Esophagus mucosa (tissue), 1 donor: ENCODE results near the gene NUP93. TPM values are rescaled to one million over a fixed set of nuclear protein-coding genes. Genes with fewer than 3 reads are reported as not detected.

Experiments used
- ATAC-seq: fragments of 200-7000 bp; cut with Tn5 transposase; one replicate; pipeline ENCODE4 v1.9.1; 2020
- total RNA-seq: library from RNA; stranded (reverse); gene quantifications from one replicate; pipeline ENCODE4 v1.2.4, GENCODE V29; 2023
- donor health status: DM: yes; HTN: yes; CAD: no.

The NUP93 gene
- total RNA-seq, 1 donor from 2014 or later = 52.3 TPM

GRCh38 chr16:56744996-56745640 lies 15.2 kb downstream of the NUP93 start:
- ATAC-seq = no peak

DNA sequence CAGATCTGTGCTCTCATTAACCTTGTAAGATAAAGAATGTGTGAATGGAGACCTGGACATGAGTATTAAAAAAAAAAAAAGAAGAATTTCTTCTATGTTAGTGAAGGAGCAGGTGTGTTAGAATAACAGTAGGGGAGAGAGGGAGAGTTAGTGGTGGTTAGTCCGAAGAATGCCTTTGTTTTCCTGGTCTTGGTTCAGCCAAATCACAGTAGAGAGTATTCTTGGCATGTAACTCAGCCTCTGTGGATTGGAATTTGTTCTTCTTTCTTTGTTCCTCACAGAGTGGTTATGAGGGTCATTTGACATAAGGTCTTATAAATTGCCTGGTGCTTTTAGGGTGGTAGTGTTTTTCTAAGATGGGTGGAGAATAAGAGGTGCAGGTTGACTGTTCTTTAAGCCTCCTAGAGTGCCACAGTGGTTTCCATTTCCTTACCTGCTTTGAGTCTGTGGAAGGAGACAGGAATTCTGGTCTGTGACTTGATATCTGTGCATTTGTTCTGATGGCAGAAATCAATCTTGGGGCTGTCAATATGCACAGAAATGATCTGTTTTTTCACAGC lies 17.6 kb downstream of the NUP93 start:
- ATAC-seq = no peak

DNA sequence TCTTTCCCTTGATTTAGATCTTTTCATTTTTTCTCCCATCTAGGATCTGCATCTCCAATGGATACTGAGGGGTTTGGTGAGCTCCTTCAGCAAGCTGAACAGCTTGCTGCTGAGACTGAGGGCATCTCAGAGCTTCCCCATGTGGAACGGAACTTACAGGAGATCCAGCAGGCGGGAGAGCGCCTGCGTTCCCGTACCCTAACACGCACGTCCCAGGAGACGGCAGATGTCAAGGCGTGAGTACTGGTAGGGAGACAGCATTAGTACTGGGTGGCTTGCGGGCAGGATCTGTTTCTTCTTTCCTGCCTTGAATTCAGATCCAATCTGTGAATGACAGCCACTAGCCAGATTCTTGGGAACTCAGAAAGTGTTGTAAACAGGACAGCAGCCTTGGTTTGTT lies 18.3 kb downstream of the NUP93 start:
- ATAC-seq = no peak

DNA sequence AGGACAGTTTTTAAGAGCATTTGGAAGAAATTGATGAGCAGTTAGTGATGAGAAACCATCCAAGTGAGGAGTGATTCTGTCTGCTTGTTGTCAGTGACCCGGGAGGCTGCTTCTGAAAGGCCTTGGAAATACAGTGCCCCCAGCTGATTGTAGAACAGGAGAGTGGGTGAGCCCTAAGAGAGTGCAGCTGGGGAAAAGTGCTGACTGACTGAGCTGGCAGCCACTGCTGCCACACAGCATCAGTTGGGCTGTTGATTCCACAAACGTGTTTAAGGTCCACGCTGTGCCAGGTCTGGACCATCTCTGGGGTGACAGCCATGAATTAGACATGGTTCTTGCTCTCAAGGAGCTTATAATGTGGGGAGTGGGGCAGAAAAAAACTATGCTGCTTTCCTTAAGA lies 18.9 kb downstream of the NUP93 start:
- no peak for ATAC-seq

DNA sequence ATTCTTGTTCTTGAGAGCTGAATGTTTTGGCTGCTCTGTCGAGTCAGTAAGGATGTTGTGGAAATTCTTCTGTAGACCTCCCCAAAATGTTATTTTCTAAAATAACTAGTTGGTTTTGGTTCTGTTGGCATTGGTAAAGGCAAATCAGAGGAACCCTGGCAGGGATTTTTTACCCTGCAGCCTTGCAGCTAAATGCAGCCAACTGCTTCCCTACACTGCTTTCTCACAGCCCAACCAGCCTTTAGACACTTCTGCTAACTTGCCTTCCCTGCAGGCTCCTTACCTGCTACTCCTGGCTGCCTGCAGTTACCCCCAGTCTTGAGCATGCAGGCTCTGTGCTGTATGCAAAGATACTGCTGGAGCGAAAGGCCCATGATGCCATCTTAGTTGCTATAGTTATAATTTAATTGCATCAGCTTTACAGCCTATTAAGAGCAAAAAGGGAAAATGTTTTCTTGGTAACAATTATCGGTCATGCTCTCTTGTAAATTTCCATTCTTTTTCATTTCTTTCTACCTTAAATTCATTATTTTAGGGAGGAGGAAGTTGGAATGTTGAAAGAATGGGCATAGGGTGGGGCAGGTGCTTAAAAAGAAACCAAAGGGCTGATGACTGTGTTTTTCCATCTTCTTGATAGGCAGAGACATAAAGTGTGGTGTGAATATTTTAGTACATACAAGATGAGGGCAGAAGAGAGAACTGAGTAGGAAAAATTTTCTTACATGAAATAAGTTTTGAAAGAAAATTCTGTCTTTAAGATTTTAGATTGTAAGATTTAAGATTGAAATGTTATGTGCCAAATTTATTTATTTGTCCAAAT lies 20.0 kb downstream of the NUP93 start:
- no peak for ATAC-seq

DNA sequence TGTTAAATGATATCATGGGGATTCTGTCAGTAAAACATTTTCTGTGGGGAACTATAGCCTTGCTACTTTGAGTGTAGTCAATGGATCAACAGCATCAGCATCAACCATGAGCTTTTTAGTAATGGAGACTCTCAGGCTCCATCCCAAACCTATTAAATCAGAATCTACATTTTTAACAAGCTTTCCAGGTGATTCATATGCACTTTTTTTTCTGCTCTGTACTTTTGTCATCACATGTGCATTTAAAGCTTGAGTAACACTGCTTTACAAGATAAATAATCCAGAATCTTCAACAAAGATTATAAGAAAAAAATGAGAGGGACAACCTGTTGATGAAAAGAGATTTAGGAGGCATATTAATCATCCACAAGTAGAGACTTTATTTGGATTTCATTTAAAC lies 23.5 kb downstream of the NUP93 start:
- ATAC-seq = no peak

DNA sequence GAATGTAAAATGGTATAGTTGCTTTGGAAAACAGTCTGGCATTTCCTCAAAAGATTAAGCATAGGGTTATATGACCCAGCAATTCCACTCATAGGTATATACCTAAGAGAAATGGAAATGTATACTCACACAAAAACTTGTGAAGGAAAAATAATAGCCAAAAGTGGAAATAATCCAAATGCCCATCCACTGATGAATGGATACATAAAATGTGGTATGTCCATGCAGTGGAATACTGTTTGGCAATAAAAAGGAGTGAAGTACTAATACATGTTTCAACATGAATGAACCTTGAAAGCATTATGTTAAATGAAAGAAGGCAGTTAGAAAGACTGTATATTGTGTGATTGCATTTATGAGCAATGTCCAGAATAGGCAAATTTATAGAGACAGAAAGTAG lies 25.1 kb downstream of the NUP93 start:
- ATAC-seq = no peak

- no peak for ATAC-seq
Observed at GRCh38 chr16:56758432-56758831, 28.5 kb downstream of the NUP93 start.

GRCh38 chr16:56758930-56759329 lies 29.0 kb downstream of the NUP93 start:
- no peak for ATAC-seq

DNA sequence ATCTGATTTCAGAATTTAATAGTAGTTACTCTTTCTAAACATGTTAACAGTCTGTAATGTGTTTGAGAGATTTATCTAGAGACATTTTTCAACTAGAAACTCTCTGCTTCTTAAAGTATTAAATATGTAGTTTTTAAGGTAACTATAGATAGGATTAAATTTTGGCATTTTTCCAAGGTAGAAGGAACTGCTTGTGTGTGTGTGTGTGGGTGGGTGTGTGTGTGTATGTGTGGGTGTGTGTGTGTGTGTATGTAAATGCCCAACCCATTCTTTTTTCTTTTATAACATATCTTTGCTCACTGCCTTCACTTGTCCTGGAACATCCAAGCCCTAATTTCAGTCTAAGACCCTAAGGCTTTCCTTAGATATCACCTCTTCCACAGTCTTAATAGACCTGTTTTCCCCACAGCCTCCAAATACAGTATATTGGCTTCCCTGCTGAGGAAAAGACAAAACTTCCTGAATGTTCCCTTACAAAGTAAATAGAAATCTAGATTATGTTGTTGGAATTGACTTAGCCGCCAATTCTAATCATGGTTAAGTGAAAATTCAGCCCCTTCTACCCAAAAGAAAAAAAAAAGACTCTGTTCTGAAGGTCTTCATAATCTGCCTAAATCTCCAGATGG lies 33.5 kb downstream of the NUP93 start:
- no peak for ATAC-seq

DNA sequence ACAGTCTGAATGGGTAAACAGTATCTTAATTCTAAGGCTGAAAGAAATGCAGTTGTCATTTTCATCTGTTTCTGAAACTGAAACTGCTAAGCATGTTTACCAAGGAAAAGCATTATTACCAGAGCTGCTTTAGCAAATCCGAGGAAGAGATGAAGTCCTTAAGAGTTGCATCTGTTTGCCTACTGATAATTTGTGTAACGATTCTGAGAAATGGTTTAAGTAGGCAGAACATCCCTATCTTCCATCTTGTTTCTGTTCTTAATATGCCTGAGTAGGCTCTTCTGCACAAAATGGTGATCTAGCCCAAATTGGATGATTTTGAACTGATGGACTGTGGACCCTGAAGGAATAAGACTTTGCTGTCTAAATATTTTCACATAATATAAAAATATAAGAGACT lies 34.9 kb downstream of the NUP93 start:
- no peak for ATAC-seq

DNA sequence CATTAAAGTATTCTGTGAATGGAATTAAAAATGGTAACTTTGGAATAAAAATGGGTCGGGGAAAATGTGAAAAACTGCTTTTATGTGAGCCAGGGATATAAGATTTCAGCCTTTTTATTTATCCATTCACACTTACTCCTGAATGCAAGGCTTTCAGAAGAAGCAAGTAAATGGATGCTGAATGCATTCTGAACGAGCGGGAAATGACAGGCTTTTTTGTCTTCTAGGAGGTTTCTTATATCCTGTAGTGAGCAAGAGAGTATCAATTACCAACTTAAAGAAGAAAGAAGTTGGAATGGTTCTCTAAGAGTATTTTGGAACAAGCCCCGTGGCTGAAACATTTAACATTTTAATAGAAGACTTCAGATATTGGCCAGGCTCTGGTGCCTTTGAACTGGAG lies 36.0 kb downstream of the NUP93 start:
- no peak for ATAC-seq

DNA sequence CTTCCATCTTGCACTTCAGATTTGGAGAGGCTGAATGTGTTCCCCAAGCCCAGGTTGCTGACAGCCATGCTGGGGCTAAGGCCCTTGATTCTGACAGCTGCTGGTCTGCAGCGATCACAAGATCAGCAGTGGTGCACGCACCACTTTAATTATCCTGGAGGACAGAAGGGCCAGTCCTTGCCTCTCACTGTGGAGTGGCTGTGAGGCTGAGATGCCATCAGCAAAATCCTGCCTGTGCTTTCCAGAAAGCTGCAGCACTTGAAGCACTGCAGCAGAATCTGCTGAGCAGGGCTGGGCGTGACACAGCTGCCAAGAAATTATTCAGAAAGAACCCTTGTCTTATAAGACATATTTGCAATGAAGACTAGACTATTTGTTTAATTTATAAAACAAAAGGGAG lies 37.1 kb downstream of the NUP93 start:
- ATAC-seq = no peak

DNA sequence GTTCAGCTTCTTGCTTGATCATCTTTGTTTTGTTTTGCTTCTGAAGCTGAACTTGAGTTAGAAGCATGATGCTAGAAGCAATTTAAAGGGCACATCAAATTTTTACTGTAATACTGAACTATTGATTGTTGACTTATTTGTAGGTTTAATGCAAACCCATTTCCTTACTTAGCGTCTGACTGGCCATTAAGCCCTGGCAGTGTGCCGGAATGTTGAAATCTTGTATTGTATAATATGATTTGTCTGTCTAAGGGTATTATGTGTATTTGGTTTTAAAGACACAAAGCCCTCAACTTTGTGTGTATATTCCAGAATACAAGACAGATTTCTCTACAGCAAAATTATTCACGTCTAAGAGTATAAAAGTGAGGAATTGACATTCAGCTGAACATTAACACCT lies 39.7 kb downstream of the NUP93 start:
- ATAC-seq = no peak

DNA sequence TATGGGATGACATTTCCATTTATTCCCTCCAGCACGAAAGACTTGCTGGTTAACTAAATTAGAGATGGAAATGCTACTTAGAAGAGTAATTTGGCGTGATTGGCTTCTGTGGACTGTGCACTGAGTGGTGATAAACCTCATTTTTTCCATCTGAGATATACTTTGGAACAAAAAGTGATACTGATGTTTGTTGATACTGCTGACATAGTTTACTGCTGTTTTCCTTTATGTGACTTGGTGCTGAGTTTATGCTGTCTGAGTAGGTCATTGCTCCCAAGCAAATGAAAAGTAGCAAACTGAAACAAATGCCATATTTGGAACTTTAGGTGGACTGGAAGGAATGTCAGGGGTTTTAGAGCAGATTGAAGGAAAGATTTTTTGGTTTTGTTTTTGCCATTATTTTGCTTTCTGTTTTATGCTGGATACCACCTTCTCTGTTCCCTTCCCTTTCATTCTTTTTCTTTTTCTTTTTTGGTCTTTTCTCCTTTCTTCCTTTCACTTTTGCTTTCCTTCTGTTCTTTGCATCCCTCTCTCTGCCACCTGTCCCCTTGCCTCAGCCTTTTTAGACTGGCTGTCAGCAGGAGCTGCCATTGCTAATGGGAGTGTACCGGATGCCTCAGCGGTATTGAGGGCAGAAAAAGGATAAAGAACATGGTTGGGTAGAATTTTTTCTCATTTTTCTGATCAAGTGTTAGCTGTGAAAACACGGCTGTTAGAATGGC lies 41.8 kb downstream of the NUP93 start:
- ATAC-seq = no peak

DNA sequence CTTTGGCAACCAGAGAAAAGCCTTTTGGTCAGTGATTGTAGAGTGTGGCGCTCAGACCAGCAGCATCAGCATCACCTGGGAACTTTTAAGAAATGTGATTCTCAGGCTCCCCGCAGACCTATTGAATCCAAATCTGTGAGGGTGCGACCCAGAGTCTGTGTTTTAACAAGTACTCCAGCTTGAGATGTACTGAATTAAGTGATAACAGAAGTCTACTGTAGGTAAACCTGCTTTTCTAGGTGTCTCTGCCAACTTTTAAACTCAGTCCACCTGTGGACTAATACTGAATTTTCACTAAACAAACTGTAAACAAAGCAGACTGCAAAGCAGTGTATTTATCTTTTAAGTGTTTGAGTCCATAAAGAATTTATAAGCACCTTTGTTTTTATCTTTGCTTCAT lies 43.6 kb downstream of the NUP93 start:
- peak; percentile 32 for ATAC-seq

- ATAC-seq = no peak
Observed at GRCh38 chr16:56774016-56774680, 44.2 kb downstream of the NUP93 start.

DNA sequence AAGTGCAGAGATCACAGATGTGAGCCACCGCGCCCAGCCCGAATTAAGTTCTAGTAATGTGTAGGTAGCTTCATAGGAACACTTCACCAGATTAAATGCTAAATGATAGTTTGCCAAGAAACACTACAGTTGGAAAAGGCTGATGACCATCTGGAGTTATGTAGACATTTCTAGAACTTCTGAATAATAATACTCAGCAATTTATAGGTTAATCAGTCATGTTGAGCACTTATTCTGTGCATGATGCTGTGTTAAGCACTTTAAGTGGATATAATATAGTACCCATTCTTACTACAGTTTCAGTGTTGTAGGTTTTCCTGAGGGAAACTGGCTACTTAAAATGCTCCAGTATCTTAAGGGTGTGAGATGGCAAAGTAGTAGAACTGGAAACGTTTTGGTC lies 45.2 kb downstream of the NUP93 start:
- no peak for ATAC-seq

DNA sequence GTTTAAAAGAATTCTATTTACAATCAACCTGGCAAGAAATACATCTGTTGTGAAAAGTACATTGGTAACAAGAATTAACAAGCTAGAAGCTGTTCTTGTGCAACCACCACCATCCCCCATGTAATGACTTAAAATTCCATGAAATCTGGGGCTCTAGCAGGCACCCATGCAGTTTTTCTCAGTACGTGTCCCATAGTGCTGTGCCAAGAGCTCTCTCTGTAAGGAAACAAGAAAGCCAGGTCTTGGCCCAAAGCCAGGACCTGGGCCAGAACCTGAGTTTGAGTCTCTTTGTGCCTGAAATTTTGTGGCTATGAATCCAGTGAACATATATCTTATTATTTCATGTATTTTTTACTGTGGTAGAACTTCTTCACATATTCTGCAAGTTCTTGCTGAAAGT lies 46.6 kb downstream of the NUP93 start:
- ATAC-seq = peak; percentile 65

DNA sequence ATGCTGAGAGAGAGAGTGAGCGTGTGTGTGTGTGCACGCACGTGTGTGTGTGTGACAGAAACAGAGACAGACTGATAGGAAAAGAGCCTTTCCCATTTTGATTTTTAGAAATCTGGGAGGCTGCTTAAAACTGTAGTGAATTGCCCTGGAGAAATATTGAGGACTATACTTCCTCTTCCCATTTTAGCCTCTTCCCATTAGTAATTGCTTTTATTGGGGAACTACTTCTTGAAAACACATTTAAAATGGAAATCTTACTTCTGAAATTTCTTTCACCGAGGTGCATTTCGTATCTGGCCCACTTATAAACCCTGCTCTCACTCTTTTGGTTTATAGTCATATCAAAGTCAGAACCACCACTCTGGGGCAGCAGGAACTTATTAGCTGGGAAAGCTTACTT lies 47.1 kb downstream of the NUP93 start:
- ATAC-seq = no peak

DNA sequence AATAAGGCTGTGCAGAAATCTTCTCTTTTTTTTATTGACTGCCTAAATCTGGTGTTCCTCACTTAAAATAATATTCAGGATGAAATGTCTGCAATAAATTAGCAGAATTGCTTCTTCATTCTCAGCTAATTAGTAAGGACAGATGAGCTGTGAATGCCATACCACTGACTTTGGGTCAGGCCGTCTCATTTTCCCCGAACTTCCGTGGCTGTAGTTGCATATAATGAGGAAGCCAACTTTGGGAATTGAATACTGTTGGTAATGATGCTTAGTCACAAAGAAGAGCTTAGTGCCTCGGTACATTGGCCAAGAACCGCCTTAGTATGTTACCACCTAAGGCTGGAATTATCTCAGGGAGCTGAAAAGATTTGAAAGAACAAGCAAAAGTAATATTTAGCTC lies 47.6 kb downstream of the NUP93 start:
- ATAC-seq = peak; percentile 82

DNA sequence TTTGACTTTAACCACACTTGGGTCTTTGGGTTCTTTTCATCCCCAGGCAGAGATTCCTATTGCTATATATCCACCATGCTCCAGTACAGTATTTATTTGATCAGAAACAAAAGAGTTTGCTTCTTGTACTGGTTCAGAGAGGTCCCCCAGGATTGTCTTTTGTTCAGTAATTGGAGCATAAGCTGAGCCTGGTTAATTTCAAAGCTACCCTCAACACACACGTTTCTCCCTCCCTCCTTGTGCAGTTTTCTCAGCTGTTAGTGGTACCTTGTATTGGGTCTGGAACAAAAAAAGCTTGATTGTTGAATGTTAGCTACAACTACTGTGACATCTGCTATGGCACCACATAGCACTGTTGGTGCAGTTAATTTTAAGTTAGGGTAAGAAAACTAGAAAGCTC lies 50.0 kb downstream of the NUP93 start:
- ATAC-seq = no peak
